ENCODE data around the gene TROAP.
"Not testable (repeated sequence)": the region's sequence is repeated elsewhere in the genome, so short reads cannot be mapped to it uniquely, and the experiment has no call there.

TROAP gene

DNA sequence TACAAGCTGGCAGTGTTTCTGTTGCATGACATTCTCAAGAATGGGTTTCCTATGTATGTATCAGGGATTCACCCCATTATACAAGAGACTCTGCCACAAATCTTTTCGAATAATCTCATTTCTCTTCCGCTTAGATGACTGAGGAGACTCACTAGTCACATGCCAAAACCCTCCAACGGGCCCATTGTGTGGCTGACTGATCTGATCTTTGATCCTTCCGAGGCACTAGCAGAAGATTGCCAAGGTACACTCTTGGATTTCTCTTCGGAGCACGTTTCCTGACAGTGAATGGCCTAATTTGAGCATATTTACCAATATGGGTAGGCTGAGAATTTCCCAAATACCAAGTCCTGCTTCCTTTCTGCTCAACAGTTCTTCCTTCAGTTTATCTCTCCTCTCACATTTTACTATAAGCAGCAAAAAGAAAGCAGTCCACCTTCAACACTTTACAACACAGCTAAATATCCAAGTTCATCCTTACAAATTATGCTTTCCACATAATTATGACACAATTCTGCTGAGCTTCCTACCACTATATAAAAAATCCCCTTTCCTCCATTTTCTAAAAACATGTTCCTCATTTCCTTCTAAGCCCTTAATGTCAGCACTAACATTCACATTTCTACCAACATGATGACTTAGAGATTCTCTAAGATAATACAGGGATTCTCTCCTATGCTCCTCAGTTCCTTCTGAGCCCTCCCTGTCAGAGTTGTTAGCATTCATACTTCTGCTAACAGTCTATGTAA is 17.1 kb upstream of the TROAP start:
- Histone ChIP-seq H3K27ac (no peak overlapping the region), H3K4me3 (ENCODE audit: low read depth, low read length) (no peak overlapping the region), H3K36me3 (no peaks in the 10 kb centered on the region), H3K9me3 (ENCODE audit: severe bottlenecking) (no peaks in the 10 kb centered on the region), H3K27me3 (ENCODE audit: insufficient read depth, low read depth, severe bottlenecking) (no peaks in the 10 kb centered on the region)
- no peak for DNase-seq
- no peak for TF ChIP-seq CTCF (IDR thresholded peaks at IDR 0.05; ENCODE audit: low read depth, low read length)

GRCh38 chr12:49309386-49309785 is 13.7 kb upstream of the TROAP start:
- Histone ChIP-seq H3K27me3 (ENCODE audit: insufficient read depth, low read depth, severe bottlenecking) (no peaks in the 10 kb centered on the region), H3K4me3 (ENCODE audit: low read depth, low read length) (no peak overlapping the region), H3K36me3 (no peaks in the 10 kb centered on the region), H3K27ac (no peak overlapping the region), H3K9me3 (ENCODE audit: severe bottlenecking) (no peaks in the 10 kb centered on the region)
- DNase-seq, result no peak
- TF ChIP-seq CTCF (IDR thresholded peaks at IDR 0.05; ENCODE audit: low read depth, low read length), result no peak

GRCh38 chr12:49310451-49311000 is 12.5 kb upstream of the TROAP start:
- H3K4me3 ChIP-seq (ENCODE audit: low read depth, low read length); H3K9me3 ChIP-seq (ENCODE audit: severe bottlenecking); H3K36me3 ChIP-seq; H3K27me3 ChIP-seq (ENCODE audit: insufficient read depth, low read depth, severe bottlenecking); H3K27ac ChIP-seq; DNase-seq: not testable (repeated sequence)

DNA sequence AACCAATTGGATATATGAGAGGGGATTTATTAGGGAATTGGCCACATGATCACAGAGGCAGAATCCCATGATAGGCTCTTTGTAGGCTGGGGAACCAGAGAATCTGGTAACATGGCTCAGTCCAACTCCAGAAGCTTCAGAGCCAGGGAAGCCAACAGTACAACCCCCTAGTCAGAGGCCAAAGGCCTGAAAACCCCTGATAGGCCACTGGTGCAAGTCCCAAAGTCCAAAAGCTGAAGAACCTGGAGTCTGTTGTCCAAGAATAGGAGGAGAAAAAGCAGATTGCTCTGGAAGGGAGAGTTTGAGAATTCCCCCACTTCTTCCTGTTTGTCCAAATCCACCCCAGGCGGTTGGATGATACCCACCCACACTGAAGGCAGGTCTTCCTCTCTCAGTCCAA is 8.2 kb upstream of the TROAP start:
- H3K27ac ChIP-seq, result no peak overlapping the region
- no peak for TF ChIP-seq CTCF (IDR thresholded peaks at IDR 0.05; ENCODE audit: low read depth, low read length)
- DNase-seq, result no peak
- no peaks in the 10 kb centered on the region for H3K9me3 ChIP-seq (ENCODE audit: severe bottlenecking)
- H3K27me3 ChIP-seq (ENCODE audit: insufficient read depth, low read depth, severe bottlenecking), result no peaks in the 10 kb centered on the region
- no peak overlapping the region for H3K4me3 ChIP-seq (ENCODE audit: low read depth, low read length)
- no peaks in the 10 kb centered on the region for H3K36me3 ChIP-seq

DNA sequence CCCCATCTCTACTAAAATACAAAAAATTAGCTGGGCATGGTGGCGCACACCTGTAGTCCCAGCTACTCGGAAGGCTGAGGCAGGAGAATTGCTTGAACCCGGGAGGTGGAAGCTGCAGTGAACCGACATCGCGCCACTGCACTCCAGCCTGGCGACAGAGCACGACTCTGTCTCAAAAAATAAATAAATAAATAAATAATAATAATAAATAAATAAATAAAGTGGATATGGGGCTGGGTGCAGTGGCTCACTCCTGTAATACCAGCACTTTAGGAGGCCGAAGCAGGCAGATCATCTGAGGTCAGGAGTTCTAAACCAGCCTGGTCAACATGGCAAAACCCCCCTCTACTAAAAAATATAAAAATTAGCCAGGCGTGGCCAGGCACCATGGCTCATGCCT is 5.9 kb upstream of the TROAP start:
- H3K27ac ChIP-seq; DNase-seq; H3K27me3 ChIP-seq (ENCODE audit: insufficient read depth, low read depth, severe bottlenecking); H3K36me3 ChIP-seq; H3K4me3 ChIP-seq (ENCODE audit: low read depth, low read length); H3K9me3 ChIP-seq (ENCODE audit: severe bottlenecking): not testable (repeated sequence)

GRCh38 chr12:49320411-49321103 is 2.5 kb upstream of the TROAP start:
- not testable (repeated sequence) for DNase-seq; H3K27me3 ChIP-seq (ENCODE audit: insufficient read depth, low read depth, severe bottlenecking); H3K9me3 ChIP-seq (ENCODE audit: severe bottlenecking); H3K4me3 ChIP-seq (ENCODE audit: low read depth, low read length); H3K36me3 ChIP-seq; H3K27ac ChIP-seq

GRCh38 chr12:49322367-49322707 is 718 bp upstream of the TROAP start:
- no peak for DNase-seq
- Histone ChIP-seq H3K27me3 (ENCODE audit: insufficient read depth, low read depth, severe bottlenecking) (no peaks in the 10 kb centered on the region), H3K27ac (peak overlapping the region; percentile 85), H3K9me3 (ENCODE audit: severe bottlenecking) (no peaks in the 10 kb centered on the region), H3K4me3 (ENCODE audit: low read depth, low read length) (peak overlapping the region; percentile 85), H3K36me3 (peaks cover 27% of the 10 kb centered on the region)
- no peak for TF ChIP-seq CTCF (IDR thresholded peaks at IDR 0.05; ENCODE audit: low read depth, low read length)

Measured in WERI-Rb-1 (cell line).